Esophagus squamous epithelium (tissue), 4 donors: ENCODE measurements around the gene PLCXD1.

Experiments
- CTCF ChIP-seq, 6 experiments: fragments of 450-650 bp in 4 of 6; fragments of 200-600 bp in 2 of 6; sonication (generic) in 2 of 6; IDR thresholded peaks; one replicate each; pipeline ENCODE4 v1.5.1; 2016 to 2019; ENCODE audit warnings: antibody characterized with exemption in 6 of 6, mild to moderate bottlenecking in 4 of 6, moderate library complexity in 4 of 6
- POLR2A ChIP-seq, 4 donors: fragments of 450-650 bp; IDR thresholded peaks; one replicate each; pipeline ENCODE4 v1.6.1; 2017; ENCODE audit warnings: antibody characterized with exemption in 4 of 4, mild to moderate bottlenecking in 4 of 4, moderate library complexity in 3 of 4

- TF ChIP-seq CTCF (IDR thresholded peaks at IDR 0.05): peak in 1 of 6 experiments; percentile 28
- TF ChIP-seq POLR2A (IDR thresholded peaks at IDR 0.05): peak in 3 of 4 donors; percentile 17 to 86 (median 65)
These were observed 37.8 kb downstream of the PLCXD1 start, which contains the start of gene GTPBP6 for GRCh38 chrX:318739-319578.
